NCI-H146 treated with DMSO at 0.1 percent for 48 hours (cell line): ENCODE results near the gene NFYC.

Experiments used
- DNase-seq: peaks from one replicate; lab custom pipeline; 2025; ENCODE audit not compliant: unreplicated experiment; lab: John Stamatoyannopoulos, UW

Gene NFYC

GRCh38 chr1:40756523-40756922 is 65.0 kb downstream of the NFYC start:
- no peak for DNase-seq

GRCh38 chr1:40757084-40757483 is 65.6 kb downstream of the NFYC start:
- DNase-seq = no peak

GRCh38 chr1:40758004-40758403 is 66.5 kb downstream of the NFYC start:
- DNase-seq = no peak

DNA sequence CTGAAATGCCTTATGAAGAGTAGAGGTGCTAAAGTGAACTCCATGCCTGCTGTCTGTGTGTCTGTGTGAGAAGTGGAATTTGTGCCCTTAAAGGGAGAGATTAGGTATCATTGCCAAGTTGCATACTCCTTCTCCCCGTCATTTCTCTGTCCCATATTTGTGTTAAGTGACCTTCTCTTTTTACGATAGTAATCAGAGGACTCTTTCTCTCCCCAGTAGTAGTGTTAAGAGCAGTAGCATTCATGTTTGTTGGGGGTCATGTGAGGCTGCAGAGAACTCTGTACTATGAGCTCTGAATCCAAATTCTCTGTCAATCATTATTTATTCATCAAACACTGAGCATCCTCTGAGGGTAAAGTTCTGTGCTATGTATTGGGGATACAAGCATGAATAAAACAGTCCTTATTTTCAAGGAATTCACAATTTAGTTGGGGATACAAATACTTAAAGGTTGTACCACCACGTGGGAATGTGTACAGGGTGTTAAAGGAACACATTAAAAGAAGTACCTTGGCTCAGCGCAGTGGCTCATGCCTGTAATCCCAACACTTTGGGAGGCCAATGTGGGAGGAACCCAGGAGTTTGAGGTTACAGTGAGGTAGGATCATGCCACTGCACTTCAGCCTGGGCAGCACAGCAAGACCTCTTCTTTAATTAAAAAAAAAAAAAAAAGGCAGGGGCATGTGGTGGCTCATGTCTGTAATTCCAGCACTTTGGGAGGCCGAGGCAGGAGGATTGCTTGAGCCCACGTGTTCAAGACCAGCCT is 67.3 kb downstream of the NFYC start:
- no peak for DNase-seq

DNA sequence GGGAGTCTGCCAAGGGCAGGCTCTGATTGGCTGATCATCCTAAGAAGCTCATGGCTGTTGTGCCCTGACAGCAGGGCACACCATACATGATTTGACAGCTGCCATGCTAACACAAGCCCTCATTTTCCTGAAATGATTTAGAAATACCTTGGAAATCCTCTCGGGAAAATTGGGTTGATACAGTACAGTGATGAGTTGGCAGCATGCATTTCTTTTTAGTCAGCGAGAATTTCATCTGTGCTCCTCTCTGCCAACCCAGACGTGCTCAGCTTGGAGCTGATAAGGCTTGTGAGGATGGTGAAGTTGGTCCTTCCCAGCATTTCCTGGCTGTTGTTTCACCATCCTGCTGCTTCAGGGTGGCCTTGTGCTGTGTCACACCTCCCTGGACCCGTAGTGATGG is 69.5 kb downstream of the NFYC start:
- DNase-seq = no peak

DNA sequence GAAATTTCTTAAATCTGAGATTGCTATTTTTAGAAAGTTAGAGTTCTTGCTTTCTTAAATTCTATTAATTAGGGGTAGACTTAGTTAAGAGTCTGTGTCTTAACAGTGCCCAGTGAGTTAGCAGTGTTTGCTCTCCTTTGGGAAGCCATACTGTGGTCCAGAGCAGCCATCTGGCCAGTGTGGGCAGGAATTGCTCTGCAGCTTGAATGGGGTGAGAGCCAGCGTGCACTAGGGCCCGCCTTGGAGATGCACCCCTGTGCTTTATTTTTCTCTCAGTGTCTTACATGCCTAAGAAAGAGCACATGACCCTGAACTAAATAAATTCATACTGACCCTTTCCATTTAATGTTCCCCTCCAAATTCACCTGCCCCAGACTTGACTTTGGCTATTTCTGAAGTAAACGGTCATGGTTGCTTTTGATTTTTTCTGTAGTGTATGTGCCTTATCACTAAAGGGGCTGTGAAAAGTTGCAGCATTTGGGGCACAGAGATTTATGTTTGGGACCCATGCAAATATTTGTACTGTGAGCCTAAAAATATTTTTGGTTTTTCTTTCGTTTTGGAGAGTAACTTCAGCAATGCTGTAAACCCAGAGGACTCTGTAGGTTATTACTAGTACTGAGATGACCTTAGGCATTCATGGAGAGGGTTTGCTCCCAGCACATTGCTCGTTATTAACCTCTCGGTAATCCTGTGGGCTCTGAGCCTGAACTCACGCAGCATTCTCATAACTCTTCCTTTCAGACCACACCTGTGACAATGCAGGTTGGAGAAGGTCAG is 70.8 kb downstream of the NFYC start:
- DNase-seq = no peak

DNA sequence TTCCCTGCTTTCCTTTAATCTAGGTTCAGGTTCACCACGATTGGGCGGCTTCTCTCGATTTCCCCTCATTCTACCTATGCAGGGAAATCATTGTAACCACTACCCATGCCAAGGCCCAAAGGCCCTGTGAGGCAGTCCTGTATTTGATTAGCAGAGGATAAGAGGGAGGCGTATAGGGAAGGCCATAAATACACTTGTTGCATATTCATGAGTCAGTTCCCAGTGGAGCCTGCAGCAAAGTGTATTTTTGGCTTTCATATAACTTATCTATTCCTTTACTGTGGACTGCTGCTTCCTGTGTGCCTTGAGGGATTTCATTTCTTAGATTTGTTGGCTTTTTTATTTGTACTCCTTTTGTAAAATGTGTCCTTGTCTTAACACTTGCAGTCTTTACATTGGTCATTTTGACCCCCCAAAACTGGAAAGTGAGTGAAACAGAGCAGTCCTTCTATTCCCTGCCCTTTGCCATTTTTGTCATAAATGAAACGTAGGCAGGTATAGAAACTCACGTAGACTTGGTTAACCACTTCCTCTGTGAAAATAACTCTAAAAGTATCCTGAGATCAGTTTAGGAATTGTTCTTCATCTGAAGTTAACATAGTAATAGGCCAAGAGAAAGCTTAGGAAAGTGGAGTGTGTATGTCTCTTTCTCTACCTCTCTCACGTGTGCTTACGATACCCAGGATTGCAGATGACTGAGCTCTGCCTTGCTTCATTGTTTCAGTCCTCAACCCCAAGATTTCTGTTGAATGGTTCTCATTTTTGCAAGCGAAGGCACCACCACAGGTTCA is 72.4 kb downstream of the NFYC start:
- DNase-seq = no peak

DNA sequence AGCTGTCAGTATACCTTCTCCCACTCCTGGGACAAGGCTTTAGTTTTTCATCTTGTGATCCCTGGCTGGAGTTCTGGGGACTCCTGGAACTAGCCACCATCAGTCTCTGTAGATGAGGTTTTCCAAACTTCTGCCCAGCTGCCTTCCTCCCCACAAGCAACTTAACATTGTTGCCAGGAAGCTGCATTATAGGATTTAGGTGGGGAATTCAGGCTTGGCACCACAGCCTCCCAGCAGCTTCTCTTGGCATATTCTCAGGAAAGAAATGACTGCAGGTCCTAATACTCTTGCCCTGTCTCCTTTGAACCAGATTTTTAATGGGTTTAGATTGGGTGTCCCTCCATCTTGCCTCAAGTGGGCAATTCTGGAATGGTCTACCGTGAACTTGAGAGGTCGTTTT is 73.5 kb downstream of the NFYC start:
- DNase-seq = no peak

GRCh38 chr1:40766017-40766416 is 74.5 kb downstream of the NFYC start:
- no peak for DNase-seq

DNA sequence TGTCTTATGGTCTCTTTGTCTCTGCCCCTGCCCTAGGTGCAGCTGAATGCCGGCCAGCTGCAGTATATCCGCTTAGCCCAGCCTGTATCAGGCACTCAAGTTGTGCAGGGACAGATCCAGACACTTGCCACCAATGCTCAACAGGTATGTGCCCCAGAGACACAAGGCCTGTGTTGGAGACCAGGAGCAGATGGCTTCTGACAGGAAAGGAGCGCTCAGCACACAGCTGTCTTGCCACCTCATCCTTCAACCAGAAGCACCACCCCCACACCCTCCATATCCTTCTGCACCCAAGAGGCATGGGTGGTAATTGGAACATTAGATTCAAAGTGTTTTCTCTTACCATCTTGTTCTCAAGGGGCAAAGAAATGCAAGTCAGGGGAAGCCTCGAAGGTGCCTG is 75.1 kb downstream of the NFYC start:
- DNase-seq = no peak

DNA sequence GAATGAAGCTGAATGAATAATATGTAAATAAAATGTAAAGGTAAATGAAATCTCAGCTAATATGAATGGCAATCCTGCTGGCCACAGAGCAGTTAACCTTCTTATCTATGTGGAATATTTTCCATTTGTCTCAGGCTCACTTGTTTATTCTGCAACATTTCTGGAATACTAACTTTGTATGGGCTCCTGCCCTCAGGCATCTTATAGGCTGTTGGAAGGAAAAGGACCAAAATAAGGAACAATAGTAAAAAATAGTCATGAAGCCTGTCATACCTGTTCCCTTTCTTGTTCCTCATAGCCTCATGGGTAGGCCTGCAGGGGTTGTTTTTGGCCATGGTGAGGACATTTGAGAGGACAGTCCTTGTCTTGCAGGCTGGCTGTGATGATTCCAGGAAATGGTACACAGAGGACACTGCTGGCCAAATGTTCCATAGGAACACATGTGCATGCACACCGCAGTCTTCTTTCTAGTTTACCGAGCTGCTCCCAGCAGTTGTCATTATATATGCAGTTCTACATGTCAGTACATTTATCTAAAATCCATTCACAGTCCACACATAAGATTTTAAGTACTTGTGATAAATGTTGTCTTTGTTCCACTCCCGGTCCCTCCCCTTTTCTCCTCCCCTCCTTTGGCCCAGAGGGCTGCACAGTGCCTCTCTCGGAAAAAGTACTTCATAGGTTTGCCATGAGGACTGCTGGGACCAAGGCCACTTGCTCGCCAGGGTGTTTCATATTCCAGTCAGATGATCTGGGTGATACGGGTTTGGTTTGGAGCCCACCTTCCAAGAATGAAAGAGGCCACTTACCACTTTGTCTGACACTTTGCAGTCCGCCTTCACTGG is 76.9 kb downstream of the NFYC start:
- no peak for DNase-seq

DNA sequence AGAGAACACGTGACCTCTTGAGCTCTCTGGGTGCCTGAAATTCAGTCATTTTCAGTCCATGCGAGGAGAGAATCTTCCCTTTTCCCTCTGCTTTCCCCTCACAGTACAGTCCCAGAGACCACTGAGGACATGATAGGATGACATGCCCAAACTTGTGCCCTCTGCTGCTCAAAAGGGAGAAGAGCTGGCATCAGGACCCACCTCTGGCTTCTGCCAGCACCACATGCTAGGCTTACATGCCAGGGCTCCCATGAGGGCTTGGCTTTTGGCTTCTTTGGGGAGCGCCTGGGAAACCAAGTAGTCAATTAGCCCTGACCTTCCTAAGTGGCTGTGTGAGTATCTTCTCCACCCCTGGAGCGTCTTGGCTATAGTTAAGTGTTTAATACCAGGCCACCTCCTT is 78.3 kb downstream of the NFYC start:
- no peak for DNase-seq

DNA sequence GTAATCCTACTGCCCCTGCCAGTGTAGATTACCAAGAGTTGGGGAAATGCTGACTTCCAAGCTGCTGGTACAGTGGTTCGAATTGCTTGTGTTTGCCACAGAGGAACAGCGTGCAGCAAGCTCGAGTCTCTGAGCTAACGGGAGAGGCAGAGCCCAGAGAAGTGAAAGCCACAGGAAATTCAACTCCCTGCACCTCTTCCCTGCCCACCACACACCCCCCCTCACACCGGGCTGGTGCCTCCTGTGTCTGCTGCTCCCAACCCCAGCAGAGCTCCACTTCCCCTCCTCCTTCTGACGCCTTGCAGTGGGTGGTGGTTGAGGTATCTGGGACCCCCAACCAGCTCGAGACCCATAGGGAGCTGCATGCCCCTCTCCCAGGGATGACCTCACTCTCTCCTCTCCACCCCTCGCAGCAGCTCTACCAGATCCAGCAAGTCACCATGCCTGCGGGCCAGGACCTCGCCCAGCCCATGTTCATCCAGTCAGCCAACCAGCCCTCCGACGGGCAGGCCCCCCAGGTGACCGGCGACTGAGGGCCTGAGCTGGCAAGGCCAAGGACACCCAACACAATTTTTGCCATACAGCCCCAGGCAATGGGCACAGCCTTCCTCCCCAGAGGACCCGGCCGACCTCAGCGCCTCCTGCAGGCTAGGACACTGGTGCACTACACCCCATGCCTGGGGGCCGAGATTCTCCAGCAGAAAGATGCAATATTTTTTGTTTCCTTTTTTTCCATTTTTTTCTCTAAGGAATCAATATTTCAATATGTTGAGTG is 79.0 kb downstream of the NFYC start:
- no peak for DNase-seq

GRCh38 chr1:40772146-40772955 is 80.8 kb downstream of the NFYC start:
- no peak for DNase-seq

GRCh38 chr1:40773748-40774265 is 82.3 kb downstream of the NFYC start:
- peak; percentile 8 for DNase-seq

DNA sequence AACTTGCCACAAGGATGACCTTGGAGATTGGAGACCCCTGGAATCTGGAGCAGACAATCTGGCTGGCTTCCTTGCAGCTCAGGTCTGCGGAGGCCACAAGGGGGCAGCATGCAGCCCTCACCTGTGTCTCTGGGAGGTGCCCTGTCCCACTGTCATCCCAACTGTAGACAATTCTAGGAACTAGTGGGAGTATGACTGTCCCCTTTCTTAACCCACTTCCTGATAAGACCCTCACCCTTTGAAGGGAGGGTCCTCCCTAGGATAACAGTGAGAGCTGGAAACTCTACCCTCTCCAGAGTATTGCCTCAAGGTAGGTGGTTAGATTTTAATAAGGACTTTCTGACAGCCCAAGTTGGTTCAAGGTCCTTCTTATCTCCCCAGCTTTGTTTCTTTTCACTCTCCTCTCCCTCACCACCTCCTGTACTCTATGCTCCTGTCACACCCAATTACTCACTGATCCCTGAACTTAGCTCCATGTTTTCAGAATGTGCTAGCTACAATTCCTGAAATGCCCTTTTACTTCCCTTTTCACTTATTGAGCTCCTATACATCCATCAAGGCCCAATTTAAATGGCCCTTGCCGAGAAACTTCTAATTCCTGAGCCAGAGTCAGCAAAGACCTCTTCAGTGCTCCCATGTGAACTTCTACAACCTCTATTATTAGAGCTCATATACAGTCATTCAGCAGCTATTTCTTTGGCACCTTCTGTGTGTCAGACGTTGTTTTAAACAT is 82.9 kb downstream of the NFYC start:
- DNase-seq = no peak

DNA sequence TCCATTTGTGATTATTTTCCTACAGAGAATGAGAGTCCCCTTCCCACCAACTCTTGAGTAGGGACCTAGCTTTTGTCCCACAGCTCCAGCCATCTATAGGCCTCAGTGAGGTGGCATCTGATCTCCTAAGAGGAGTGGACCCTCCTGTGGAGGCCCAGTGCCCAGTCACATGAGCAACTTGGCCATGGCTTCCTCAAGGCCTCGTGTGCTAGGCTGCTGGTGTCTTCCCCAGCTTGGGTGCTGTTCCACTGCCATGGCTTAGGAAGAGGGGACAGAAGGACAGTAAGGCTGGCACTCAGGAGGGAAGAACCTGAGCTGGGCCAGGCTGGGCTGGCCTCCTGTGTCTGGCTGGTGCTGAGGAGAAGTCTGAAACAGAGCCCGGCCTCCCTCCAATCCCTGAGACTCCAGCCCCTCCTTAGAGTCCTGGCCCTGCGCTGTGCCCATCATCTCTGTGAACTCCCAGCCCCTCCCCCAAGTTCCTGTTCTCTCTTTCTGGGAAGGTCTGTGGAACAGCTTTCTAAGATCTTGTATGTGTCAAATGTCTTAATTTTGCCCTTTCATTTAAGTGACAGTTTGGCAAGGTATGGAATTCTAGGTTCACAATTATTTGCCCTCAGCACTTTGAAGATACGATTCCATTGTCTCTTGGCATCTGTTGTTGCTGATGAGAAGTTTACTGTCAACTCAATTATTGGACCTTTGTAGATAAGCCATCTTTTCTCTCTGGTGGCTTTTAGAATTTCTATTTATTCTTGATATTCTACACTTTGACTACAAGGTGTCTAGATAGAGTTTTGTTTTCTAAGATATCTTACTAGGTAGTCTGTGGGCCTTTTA is 85.0 kb downstream of the NFYC start:
- DNase-seq = no peak
